HepG2 (cell line): ENCODE results near the gene LRRC45. TPM values are rescaled to one million over a fixed set of nuclear protein-coding genes. Genes with fewer than 3 reads are reported as not detected.

Experiments used
- ATAC-seq: fragments of 200-7000 bp; cut with Tn5 transposase; 3 replicates; pipeline ENCODE4 v1.9.1; 2020; ENCODE audit warnings: mild to moderate bottlenecking, moderate library complexity
- BruUV-seq: library from RNA; stranded (reverse); fragments of 400-500 nt; replicated peaks from 2 replicates; lab custom pipeline; 2021; lab: Mats Ljungman, UMichigan
- CTCF ChIA-PET: fragments of 300-600 bp; formaldehyde crosslinking; extraction: SDS; loops from one replicate; lab custom pipeline; 2021; ENCODE audit warnings: low total read pairs, inconsistent platforms, low intra/inter-chr PET ratio; lab: Yijun Ruan, JAX
- POLR2A ChIA-PET: fragments of 350-600 bp; sonication (Branson Sonifier 250); formaldehyde crosslinking; loops from one replicate; lab custom pipeline; 2020; ENCODE audit warnings: antibody characterized with exemption, inconsistent platforms; lab: Yijun Ruan, JAX
- DNase-seq: peaks from one replicate; pipeline ENCODE4 v3.0.0-alpha.2; 2015; ENCODE audit warnings: low spot score
- FAIRE-seq: peaks from 3 replicates; lab custom pipeline; 2011; peaks lifted over from hg19 to GRCh38; lab: Jason Lieb, UNC
- H2AFZ ChIP-seq: one replicate; pipeline ENCODE4 v1.6.1; 2011; ENCODE audit warnings: low read length, inconsistent platforms
- H3K27ac ChIP-seq: fragments of 300-600 bp; 3 replicates; pipeline ENCODE4 v1.8.0; 2011; ENCODE audit warnings: mixed run types, mild to moderate bottlenecking, mixed read lengths, low read length, inconsistent platforms; ENCODE audit not compliant: insufficient read depth; ENCODE audit errors: extremely low read length
- H3K27me3 ChIP-seq, 2 experiments: fragments of 200-600 bp in 1 of 2; 2 replicates in 1 of 2; 3 replicates in 1 of 2; pipeline versions ENCODE4 v1.6.0 to v1.8.0; 2011; ENCODE audit warnings: low read length in 2 of 2, mild to moderate bottlenecking in 2 of 2, moderate library complexity in 2 of 2, inconsistent platforms in 1 of 2; ENCODE audit not compliant: insufficient read depth in 2 of 2, control insufficient read depth in 1 of 2
- H3K36me3 ChIP-seq, 2 experiments: fragments of 200-600 bp in 1 of 2; replicated peaks in 1 of 2; 2 replicates in 1 of 2; 3 replicates in 1 of 2; pipeline versions ENCODE4 v1.5.1 to v1.8.0; 2011; ENCODE audit warnings: low read length in 2 of 2, inconsistent platforms in 1 of 2; ENCODE audit not compliant: insufficient read depth in 2 of 2, control insufficient read depth in 1 of 2
- H3K4me1 ChIP-seq: 2 replicates; pipeline ENCODE4 v1.5.1; 2012; ENCODE audit warnings: low read length, inconsistent platforms; ENCODE audit not compliant: insufficient read depth
- H3K4me2 ChIP-seq: 2 replicates; pipeline ENCODE4 v1.6.0; 2011; ENCODE audit warnings: low read depth, low read length, inconsistent platforms
- H3K4me3 ChIP-seq, 3 experiments: fragments of 200-600 bp in 1 of 3; sonication (generic), shearing (Covaris generic) in 1 of 3; replicated peaks in 1 of 3; 2 replicates each; pipeline ENCODE4 v1.5.1; 2011 to 2016; ENCODE audit warnings: low read length in 3 of 3, inconsistent platforms in 2 of 3, low read depth in 2 of 3, mild to moderate bottlenecking in 2 of 3, control low read depth in 1 of 3, mixed read lengths in 1 of 3; ENCODE audit not compliant: insufficient read depth in 1 of 3
- H3K79me2 ChIP-seq: one replicate; pipeline ENCODE4 v1.6.1; 2011; ENCODE audit warnings: low read length, inconsistent platforms; ENCODE audit not compliant: insufficient read depth
- H3K9ac ChIP-seq: 2 replicates; pipeline ENCODE4 v1.6.0; 2011; ENCODE audit warnings: mild to moderate bottlenecking, low read depth, low read length, inconsistent platforms; ENCODE audit not compliant: insufficient read depth
- H3K9me3 ChIP-seq: 2 replicates; pipeline ENCODE4 v1.5.1; 2012; ENCODE audit warnings: mild to moderate bottlenecking, low read length
- H4K20me1 ChIP-seq: 2 replicates; pipeline ENCODE4 v1.6.0; 2011; ENCODE audit warnings: inconsistent platforms, mild to moderate bottlenecking, low read length, moderate library complexity; ENCODE audit not compliant: insufficient read depth
- AGO2 ChIP-seq: fragments of 200-400 bp; formaldehyde crosslinking; optimal IDR thresholded peaks from 2 replicates; pipeline ENCODE3; 2017; ENCODE audit warnings: mild to moderate bottlenecking, low read depth, low read length, moderate library complexity
- ELF4 ChIP-seq: sonication (generic); formaldehyde crosslinking; IDR thresholded peaks from 2 replicates; pipeline ENCODE4 v1.5.0; 2020; ENCODE audit warnings: missing genetic modification reagents, mild to moderate bottlenecking, moderate library complexity, borderline replicate concordance
- GABPB1 ChIP-seq: IDR thresholded peaks from 2 replicates; pipeline ENCODE4 v1.6.1; 2016; ENCODE audit warnings: mild to moderate bottlenecking, missing genetic modification reagents, moderate library complexity, missing compliant biosample characterization
- KDM5B ChIP-seq: sonication (generic); formaldehyde crosslinking; IDR thresholded peaks from 2 replicates; pipeline ENCODE4 v1.4.0; 2020; ENCODE audit warnings: missing genetic modification reagents, mild to moderate bottlenecking, borderline replicate concordance
- MIER3 ChIP-seq: IDR thresholded peaks from 2 replicates; pipeline ENCODE4 v1.6.1; 2016; ENCODE audit warnings: missing compliant biosample characterization, borderline replicate concordance
- NONO ChIP-seq, 2 experiments: fragments of 450-650 bp in 1 of 2; sonication (generic) in 1 of 2; formaldehyde crosslinking in 1 of 2; IDR thresholded peaks in 1 of 2; conservative IDR thresholded peaks in 1 of 2; 2 replicates each; pipeline versions ENCODE4 v1.6.1 to v1.8.0; 2017 to 2022; ENCODE audit warnings: mild to moderate bottlenecking in 1 of 2, missing genetic modification reagents in 1 of 2, moderate library complexity in 1 of 2
- RBFOX2 ChIP-seq: fragments of 200-400 bp; formaldehyde crosslinking; IDR thresholded peaks from 2 replicates; pipeline ENCODE4 v1.6.1; 2017; ENCODE audit warnings: low read depth, mild to moderate bottlenecking, low read length
- SALL1 ChIP-seq: sonication (generic); formaldehyde crosslinking; IDR thresholded peaks from 2 replicates; pipeline ENCODE4 v1.8.0; 2022; ENCODE audit warnings: mild to moderate bottlenecking, missing genetic modification reagents
- ZNF354B ChIP-seq: sonication (generic); formaldehyde crosslinking; IDR thresholded peaks from 2 replicates; pipeline ENCODE4 v1.8.0; 2022; ENCODE audit warnings: mild to moderate bottlenecking, missing genetic modification reagents
- ZZZ3 ChIP-seq: sonication (generic); formaldehyde crosslinking; IDR thresholded peaks from 2 replicates; pipeline ENCODE4 v1.4.0; 2020; ENCODE audit warnings: missing genetic modification reagents, mild to moderate bottlenecking, borderline replicate concordance
- WGBS: methylation state at CpG from one replicate; pipeline ENCODE4 v1.1.6; 2017; ENCODE audit warnings: low lambda C conversion rate; 5-methylcytosine and 5-hydroxymethylcytosine counted together
- in situ Hi-C: cut with HindIII; loops from 2 replicates; pipeline ENCODE4 v1.10.0; 2017; ENCODE audit warnings: low pct_unique_long_range_greater_than_20kb; ENCODE audit not compliant: extremely low pct_ligation_motif_present
- intact Hi-C: fragments of 100-400 bp; cut with micrococcal nuclease; formaldehyde crosslinking; loops from one replicate; pipeline ENCODE4 v1.10.0; 2022; ENCODE audit not compliant: unreplicated experiment
- polyA plus RNA-seq, 8 experiments: library from polyadenylated mRNA; depleted of rRNA in 3 of 8; stranded (reverse) in 7 of 8; unstranded in 1 of 8; fragments of >200 nt; fragmentation: Illumina TruSeq in 4 of 8; extraction: Trizol in 4 of 8; gene quantifications; 2 replicates each; pipeline versions ENCODE4 v1.2.1 to v1.2.3, GENCODE V29; 2011 to 2016; ENCODE audit warnings: low read depth in 4 of 8, missing spikeins in 1 of 8, mixed read lengths in 1 of 8; ENCODE audit not compliant: insufficient read depth in 1 of 8
- total RNA-seq, 5 experiments: library from RNA; depleted of rRNA; stranded (reverse); fragments of >200 nt; fragmentation: Illumina TruSeq; extraction: Trizol; gene quantifications; 2 replicates each; pipeline ENCODE4 v1.2.3, GENCODE V29; 2016; ENCODE audit warnings: low read depth in 1 of 5
- TF ChIP-seq, protein P1 (sequence below): sonication (generic); formaldehyde crosslinking; IDR thresholded peaks from 2 replicates; pipeline ENCODE4 v1.9.0; 2022; ENCODE audit warnings: missing genetic modification reagents, mild to moderate bottlenecking, borderline replicate concordance
- TF ChIP-seq, protein P2 (sequence below): sonication (generic); formaldehyde crosslinking; IDR thresholded peaks from 2 replicates; pipeline ENCODE4 v1.4.0; 2020; ENCODE audit warnings: missing genetic modification reagents, mild to moderate bottlenecking, borderline replicate concordance
- TF ChIP-seq, protein P3 (sequence below): sonication (generic); formaldehyde crosslinking; IDR thresholded peaks from 2 replicates; pipeline ENCODE4 v1.4.0; 2020; ENCODE audit warnings: missing genetic modification reagents
- TF ChIP-seq, protein P4 (sequence below): sonication (generic); formaldehyde crosslinking; IDR thresholded peaks from 2 replicates; pipeline ENCODE4 v1.4.0; 2020; ENCODE audit warnings: mild to moderate bottlenecking, missing genetic modification reagents

The LRRC45 gene
- total and polyA plus RNA-seq, 2 of the 13 experiments (the other 11 are each of a cell fraction or from before 2014, with no cell fraction given), result 11.6 to 48.1 TPM

DNA sequence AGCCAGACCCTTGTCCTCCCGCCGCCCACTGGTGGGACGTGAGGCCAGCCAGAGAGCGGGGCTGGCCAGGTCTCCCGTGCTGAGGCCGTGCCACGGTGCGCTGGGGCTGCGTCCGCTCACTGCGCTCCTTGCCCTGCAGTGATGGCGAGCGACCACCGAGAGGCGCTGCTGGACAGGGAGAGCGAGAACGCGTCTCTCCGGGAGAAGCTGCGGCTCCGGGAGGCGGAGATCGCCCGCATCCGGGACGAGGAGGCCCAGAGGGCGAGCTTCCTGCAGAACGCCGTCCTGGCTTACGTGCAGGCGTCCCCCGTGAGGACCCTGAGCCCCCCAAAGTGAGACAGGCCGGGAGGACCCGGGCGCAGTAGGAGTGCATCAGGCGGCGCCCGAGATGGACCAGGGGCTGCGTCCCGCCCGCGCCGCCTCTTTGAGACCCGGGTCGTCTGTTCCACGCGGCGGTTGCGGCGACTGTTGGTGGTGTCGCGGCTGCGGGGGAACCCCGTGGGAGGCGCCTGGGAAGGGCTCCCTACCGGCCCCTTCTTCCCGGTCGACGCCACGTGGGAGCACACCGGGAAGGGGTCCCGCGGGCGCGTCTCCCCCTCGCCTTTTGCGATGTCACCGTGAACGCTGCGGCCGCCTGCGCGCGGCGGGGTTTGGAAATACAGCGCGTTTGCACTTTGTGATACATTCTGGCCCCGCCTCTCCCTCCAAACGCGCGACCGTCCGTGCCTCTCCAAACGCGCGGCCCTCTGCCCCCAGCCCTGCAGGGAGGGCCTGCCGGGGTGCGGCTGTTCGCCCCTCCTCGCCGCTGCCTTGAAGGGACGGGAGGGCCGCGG lies 7.6 kb downstream of the LRRC45 start:
- in situ Hi-C loops, result no loop called here
- no peak overlapping the region for H2AFZ ChIP-seq
- ATAC-seq, result peak; percentile 6
- TF ChIP-seq KDM5B (CRISPR knock-in tag) (peak; percentile 55; the same call in 1 of the 2 replicates), SALL1 (CRISPR knock-in tag) (0 out of 2 replicates have a peak, but pooled peaks have one; percentile 15), ZZZ3 (CRISPR knock-in tag) (0 out of 2 replicates have a peak, but pooled peaks have one; percentile 21), RBFOX2 (peak; percentile 30; the same call in 1 of the 2 replicates), MIER3 (no peak), GABPB1 (CRISPR knock-in tag) (peak; percentile 61; the same call in 1 of the 2 replicates), ZNF354B (CRISPR knock-in tag) (no peak), AGO2 (peak; percentile 62), ELF4 (CRISPR knock-in tag) (no peak), NONO (IDR thresholded peaks at IDR 0.05) (no peak), NONO (CRISPR knock-in tag; conservative IDR thresholded peaks at IDR 0.05) (0 out of 2 replicates have a peak, but pooled peaks have one; percentile 33)
- TF ChIP-seq, protein P1, sequence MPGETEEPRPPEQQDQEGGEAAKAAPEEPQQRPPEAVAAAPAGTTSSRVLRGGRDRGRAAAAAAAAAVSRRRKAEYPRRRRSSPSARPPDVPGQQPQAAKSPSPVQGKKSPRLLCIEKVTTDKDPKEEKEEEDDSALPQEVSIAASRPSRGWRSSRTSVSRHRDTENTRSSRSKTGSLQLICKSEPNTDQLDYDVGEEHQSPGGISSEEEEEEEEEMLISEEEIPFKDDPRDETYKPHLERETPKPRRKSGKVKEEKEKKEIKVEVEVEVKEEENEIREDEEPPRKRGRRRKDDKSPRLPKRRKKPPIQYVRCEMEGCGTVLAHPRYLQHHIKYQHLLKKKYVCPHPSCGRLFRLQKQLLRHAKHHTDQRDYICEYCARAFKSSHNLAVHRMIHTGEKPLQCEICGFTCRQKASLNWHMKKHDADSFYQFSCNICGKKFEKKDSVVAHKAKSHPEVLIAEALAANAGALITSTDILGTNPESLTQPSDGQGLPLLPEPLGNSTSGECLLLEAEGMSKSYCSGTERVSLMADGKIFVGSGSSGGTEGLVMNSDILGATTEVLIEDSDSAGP (CRISPR knock-in tag), result peak; percentile 46; the same call in 1 of the 2 replicates
- TF ChIP-seq, protein P2, sequence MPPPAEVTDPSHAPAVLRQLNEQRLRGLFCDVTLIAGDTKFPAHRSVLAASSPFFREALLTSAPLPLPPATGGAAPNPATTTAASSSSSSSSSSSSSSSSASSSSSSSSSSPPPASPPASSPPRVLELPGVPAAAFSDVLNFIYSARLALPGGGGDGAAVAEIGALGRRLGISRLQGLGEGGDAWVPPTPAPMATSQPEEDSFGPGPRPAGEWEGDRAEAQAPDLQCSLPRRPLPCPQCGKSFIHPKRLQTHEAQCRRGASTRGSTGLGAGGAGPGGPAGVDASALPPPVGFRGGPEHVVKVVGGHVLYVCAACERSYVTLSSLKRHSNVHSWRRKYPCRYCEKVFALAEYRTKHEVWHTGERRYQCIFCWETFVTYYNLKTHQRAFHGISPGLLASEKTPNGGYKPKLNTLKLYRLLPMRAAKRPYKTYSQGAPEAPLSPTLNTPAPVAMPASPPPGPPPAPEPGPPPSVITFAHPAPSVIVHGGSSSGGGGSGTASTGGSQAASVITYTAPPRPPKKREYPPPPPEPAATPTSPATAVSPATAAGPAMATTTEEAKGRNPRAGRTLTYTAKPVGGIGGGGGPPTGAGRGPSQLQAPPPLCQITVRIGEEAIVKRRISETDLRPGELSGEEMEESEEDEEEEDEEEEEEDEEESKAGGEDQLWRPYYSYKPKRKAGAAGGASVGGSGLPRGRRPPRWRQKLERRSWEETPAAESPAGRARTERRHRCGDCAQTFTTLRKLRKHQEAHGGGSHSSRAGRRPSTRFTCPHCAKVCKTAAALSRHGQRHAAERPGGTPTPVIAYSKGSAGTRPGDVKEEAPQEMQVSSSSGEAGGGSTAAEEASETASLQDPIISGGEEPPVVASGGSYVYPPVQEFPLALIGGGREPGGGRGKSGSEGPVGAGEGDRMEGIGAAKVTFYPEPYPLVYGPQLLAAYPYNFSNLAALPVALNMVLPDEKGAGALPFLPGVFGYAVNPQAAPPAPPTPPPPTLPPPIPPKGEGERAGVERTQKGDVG (CRISPR knock-in tag), result peak; percentile 70; the same call in 1 of the 2 replicates
- TF ChIP-seq, protein P3, sequence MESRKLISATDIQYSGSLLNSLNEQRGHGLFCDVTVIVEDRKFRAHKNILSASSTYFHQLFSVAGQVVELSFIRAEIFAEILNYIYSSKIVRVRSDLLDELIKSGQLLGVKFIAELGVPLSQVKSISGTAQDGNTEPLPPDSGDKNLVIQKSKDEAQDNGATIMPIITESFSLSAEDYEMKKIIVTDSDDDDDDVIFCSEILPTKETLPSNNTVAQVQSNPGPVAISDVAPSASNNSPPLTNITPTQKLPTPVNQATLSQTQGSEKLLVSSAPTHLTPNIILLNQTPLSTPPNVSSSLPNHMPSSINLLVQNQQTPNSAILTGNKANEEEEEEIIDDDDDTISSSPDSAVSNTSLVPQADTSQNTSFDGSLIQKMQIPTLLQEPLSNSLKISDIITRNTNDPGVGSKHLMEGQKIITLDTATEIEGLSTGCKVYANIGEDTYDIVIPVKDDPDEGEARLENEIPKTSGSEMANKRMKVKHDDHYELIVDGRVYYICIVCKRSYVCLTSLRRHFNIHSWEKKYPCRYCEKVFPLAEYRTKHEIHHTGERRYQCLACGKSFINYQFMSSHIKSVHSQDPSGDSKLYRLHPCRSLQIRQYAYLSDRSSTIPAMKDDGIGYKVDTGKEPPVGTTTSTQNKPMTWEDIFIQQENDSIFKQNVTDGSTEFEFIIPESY (CRISPR knock-in tag), result peak; percentile 100
- TF ChIP-seq, protein P4, sequence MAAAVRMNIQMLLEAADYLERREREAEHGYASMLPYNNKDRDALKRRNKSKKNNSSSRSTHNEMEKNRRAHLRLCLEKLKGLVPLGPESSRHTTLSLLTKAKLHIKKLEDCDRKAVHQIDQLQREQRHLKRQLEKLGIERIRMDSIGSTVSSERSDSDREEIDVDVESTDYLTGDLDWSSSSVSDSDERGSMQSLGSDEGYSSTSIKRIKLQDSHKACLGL (CRISPR knock-in tag), result 0 out of 2 replicates have a peak, but pooled peaks have one; percentile 18

More for the DNA sequence above, 7.6 kb downstream of the LRRC45 start:
- Histone ChIP-seq H3K27me3 (no peaks in the 10 kb centered on the region), H4K20me1 (peaks cover 6% of the 10 kb centered on the region), H3K4me2 (no peak overlapping the region), H3K79me2 (peaks cover under 1% of the 10 kb centered on the region), H3K4me1 (peaks cover 20% of the 10 kb centered on the region), H3K4me3 (no peak overlapping the region), H3K9me3 (no peaks in the 10 kb centered on the region), H3K36me3 (peaks cover 13 to 18% of the 10 kb centered on the region in 2 experiments), H3K27ac (no peak overlapping the region), H3K9ac (no peak overlapping the region)
- BruUV-seq, result TSS peak; percentile 59
- DNase-seq (no peak), FAIRE-seq (no peak)
- ChIA-PET CTCF (interaction anchor here (0.5 to 2.3 kb wide), 2 partner anchors 48 to 123 kb away, joined by 3 to 9 read pairs; no protein-coding TSS in a partner anchor), POLR2A (interaction anchor here (1.2 to 1.4 kb wide), 2 partner anchors 8 to 36 kb away, joined by 3 read pairs; partner anchors contain the start of genes CENPX and LRRC45)
- 97% methylated on average over 87 of the region's 94 CpGs for WGBS
- intact Hi-C loops, result no loop called here
